ENCODE measurements around the gene TOE1.

- TF ChIP-seq CTCF (IDR thresholded peaks at IDR 0.05) (no peak), POLR2A (IDR thresholded peaks at IDR 0.05) (no peak)
These were observed 15.7 kb downstream of the TOE1 start for GRCh38 chr1:45355683-45356082.

Measured in adrenal gland (tissue), 5 donors.